Nephron (organoid): ENCODE results near the gene RHOBTB3.

Experiments
- H3K27ac Mint-ChIP-seq, 3 experiments: 2 replicates each; pipeline ENCODE4 v1.8.0; 2020; ENCODE audit warnings: mixed read lengths in 3 of 3, mild to moderate bottlenecking in 2 of 3, moderate library complexity in 1 of 3
- H3K27me3 Mint-ChIP-seq: 2 replicates; pipeline ENCODE4 v1.8.0; 2021; ENCODE audit warnings: low read depth, mild to moderate bottlenecking, moderate library complexity, mixed read lengths
- H3K36me3 Mint-ChIP-seq: 2 replicates; pipeline ENCODE4 v1.8.0; 2020; ENCODE audit warnings: low read depth, mixed read lengths
- H3K4me1 Mint-ChIP-seq: 2 replicates; pipeline ENCODE4 v1.8.0; 2020; ENCODE audit warnings: mixed read lengths
- H3K4me3 Mint-ChIP-seq, 3 experiments: 2 replicates each; pipeline ENCODE4 v1.8.0; 2020; ENCODE audit warnings: mild to moderate bottlenecking in 3 of 3, mixed read lengths in 3 of 3, moderate library complexity in 2 of 3
- H3K9me3 Mint-ChIP-seq: 2 replicates; pipeline ENCODE4 v1.8.0; 2020; ENCODE audit warnings: mixed read lengths
- CTCF ChIP-seq, 3 experiments: fragments of 200-600 bp; sonication (generic); IDR thresholded peaks; one replicate each; pipeline ENCODE4 v1.5.0; 2021; ENCODE audit warnings: antibody characterized with exemption in 3 of 3; ENCODE audit not compliant: unreplicated experiment in 3 of 3

Gene RHOBTB3

GRCh38 chr5:95784514-95785302 is 53.6 kb downstream of the RHOBTB3 start:
- H3K27ac Mint-ChIP-seq = no peak overlapping the region

GRCh38 chr5:95786821-95787418 is 55.8 kb downstream of the RHOBTB3 start:
- Mint-ChIP-seq H3K9me3 (no peaks in the 10 kb centered on the region), H3K4me3 (no peak overlapping the region), H3K27me3 (no peaks in the 10 kb centered on the region), H3K4me1 (peaks cover 6% of the 10 kb centered on the region), H3K27ac (no peak overlapping the region), H3K36me3 (peaks cover 66% of the 10 kb centered on the region)
- TF ChIP-seq CTCF (IDR thresholded peaks at IDR 0.05; ENCODE audit: unreplicated experiment in 3 of 3) = no peak

More at GRCh38 chr5:95784514-95785302, 53.6 kb downstream of the RHOBTB3 start:
- Mint-ChIP-seq H3K4me1 (peaks cover 12% of the 10 kb centered on the region), H3K27me3 (no peaks in the 10 kb centered on the region), H3K9me3 (no peaks in the 10 kb centered on the region), H3K4me3 (no peak overlapping the region), H3K36me3 (peaks cover 60% of the 10 kb centered on the region)
- no peak for TF ChIP-seq CTCF (IDR thresholded peaks at IDR 0.05; ENCODE audit: unreplicated experiment in 3 of 3)

- H3K9me3 Mint-ChIP-seq = no peaks in the 10 kb centered on the region
- peaks cover 66% of the 10 kb centered on the region for H3K36me3 Mint-ChIP-seq
- H3K27me3 Mint-ChIP-seq = no peaks in the 10 kb centered on the region
- peaks cover 6% of the 10 kb centered on the region for H3K4me1 Mint-ChIP-seq
- no peak for TF ChIP-seq CTCF (IDR thresholded peaks at IDR 0.05; ENCODE audit: unreplicated experiment in 3 of 3)
- no peak overlapping the region for H3K4me3 Mint-ChIP-seq
- no peak overlapping the region for H3K27ac Mint-ChIP-seq
Observed at GRCh38 chr5:95788493-95788892, 57.4 kb downstream of the RHOBTB3 start.

- Mint-ChIP-seq H3K36me3 (peaks cover 49% of the 10 kb centered on the region), H3K4me1 (no peaks in the 10 kb centered on the region), H3K4me3 (no peak overlapping the region), H3K27me3 (no peaks in the 10 kb centered on the region), H3K9me3 (no peaks in the 10 kb centered on the region), H3K27ac (peak overlapping the region in 1 of 3 experiments; percentile 25)
- TF ChIP-seq CTCF (IDR thresholded peaks at IDR 0.05; ENCODE audit: unreplicated experiment in 3 of 3) = no peak
Observed at GRCh38 chr5:95791751-95792150, 60.6 kb downstream of the RHOBTB3 start.

GRCh38 chr5:95794070-95794516 is 63.0 kb downstream of the RHOBTB3 start:
- no peak overlapping the region for H3K27ac Mint-ChIP-seq
- no peaks in the 10 kb centered on the region for H3K9me3 Mint-ChIP-seq
- H3K36me3 Mint-ChIP-seq = peaks cover 43% of the 10 kb centered on the region
- no peaks in the 10 kb centered on the region for H3K4me1 Mint-ChIP-seq
- no peaks in the 10 kb centered on the region for H3K27me3 Mint-ChIP-seq
- no peak for TF ChIP-seq CTCF (IDR thresholded peaks at IDR 0.05; ENCODE audit: unreplicated experiment in 3 of 3)
- no peak overlapping the region for H3K4me3 Mint-ChIP-seq
